Measurements from ENCODE around the gene CDK5RAP2.

The CDK5RAP2 gene

GRCh38 chr9:120388003-120388855 lies 191.7 kb downstream of the CDK5RAP2 start:
- DNase-seq (ENCODE audit: extremely low read depth in 1 of 2, low read depth in 1 of 2) = no peak

DNA sequence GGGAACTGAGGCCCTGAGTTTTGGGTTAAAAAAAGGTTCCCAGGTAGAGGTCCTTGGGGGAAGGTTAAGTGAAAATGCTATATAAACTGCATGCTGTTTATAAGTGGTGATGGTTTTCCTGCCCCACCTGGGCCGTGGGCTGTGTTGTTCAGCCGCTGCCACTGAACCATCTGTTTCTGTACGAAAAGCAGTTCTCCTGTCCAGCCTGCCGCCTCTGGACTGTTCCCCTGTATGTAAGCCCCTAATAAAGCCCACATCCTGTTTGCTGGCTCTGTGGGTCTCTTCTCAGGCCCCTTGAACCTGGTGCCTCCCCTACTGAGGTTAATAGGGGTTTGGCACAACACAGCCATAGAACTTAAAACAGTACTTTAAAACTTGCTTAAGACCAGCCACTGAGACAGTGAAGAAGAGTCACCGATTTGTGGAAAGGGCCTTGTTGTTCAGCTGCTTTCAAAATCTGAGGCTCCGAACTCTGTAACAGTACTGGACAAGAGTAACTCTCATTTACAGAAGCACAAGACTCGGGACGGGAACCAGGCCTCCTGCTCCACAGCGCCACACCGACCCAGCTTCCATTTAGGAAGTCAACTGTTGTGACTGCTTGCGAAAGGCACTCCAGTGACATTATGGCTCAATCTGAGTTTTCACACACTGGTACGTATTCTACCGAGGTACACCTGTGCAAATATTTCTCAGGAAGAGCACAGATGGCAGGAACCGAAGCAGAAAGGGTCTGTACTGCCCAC lies 192.5 kb downstream of the CDK5RAP2 start:
- DNase-seq (ENCODE audit: extremely low read depth in 1 of 2, low read depth in 1 of 2) = no peak

DNA sequence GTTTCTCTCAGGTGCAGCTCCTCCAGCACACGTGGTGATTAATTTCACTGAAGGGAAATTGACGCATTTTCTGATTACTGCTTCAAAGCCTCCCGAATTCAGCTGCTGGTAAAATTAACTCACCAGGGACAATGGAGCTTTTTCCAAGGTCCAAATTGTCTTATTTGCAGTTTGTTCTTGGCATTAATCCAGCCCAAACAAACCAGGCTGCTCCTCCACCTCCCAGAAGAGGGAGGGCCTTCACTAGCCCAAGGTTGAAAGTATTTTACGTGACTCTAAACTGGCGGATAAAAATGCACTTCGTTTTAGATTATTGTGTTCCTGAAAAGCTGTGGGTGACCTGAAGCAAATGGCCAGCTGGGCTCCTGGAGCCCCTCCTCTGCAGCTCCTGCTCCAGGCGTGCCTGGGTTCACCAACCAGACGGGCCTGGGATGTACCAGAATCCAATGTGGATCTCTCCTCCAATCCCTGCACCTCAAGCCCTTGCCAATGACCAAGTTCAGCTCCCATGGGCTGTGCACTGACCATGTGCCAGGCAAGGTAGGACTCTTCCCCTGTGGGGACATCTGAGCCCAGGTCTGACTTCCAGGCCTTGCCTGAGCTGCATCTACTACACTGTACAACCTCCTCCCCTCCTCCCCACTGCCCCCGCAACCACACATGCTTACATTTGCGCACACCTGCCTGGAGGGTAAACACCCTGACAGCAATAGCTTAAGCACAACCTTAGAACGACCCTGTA lies 193.4 kb downstream of the CDK5RAP2 start:
- DNase-seq (ENCODE audit: extremely low read depth in 1 of 2, low read depth in 1 of 2) = no peak

DNA sequence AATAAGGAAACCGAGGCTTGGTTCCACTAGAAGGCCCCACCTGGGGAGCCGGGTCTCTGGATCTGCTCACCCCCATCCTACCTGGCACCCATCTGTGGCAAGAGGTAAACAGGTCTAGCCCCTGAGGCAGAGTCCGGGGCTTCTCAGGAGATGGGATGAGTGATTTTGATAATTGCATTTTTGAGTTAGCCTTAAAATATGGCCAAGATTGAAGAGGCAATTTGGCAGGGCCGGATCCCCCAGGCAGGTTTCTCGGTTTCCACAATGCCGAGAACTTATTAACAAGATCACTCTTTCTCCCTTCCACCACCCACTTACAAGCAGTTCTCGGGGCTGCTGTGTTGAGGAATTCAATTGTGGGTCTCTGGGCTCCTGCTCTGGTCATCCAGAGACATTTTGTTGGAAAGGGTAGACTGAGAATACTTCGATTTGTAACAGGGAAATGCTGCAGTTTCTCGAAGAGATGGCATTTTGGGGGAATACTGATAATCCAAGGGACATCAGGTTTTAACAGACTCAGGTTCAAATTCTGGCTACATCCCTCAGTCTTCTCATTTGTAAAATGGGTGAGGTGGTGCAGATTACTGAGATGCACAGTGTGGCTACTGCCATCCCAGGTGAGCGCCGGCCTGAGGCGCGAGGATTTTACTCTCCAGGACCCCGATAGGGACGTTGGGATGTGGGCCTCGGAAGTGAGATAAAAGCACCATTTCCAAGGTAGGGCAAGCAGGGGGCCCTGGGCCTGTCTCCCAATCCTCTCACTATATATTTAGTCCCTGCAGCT lies 194.2 kb downstream of the CDK5RAP2 start:
- DNase-seq (ENCODE audit: extremely low read depth in 1 of 2, low read depth in 1 of 2) = no peak

- DNase-seq (ENCODE audit: extremely low read depth in 1 of 2, low read depth in 1 of 2) = no peak
These were observed 195.1 kb downstream of the CDK5RAP2 start for GRCh38 chr9:120384925-120385272.

GRCh38 chr9:120383999-120384924 lies 195.7 kb downstream of the CDK5RAP2 start:
- DNase-seq (ENCODE audit: extremely low read depth in 1 of 2, low read depth in 1 of 2) = no peak

GRCh38 chr9:120383611-120383998 lies 196.4 kb downstream of the CDK5RAP2 start:
- no peak for DNase-seq (ENCODE audit: extremely low read depth in 1 of 2, low read depth in 1 of 2)

DNA sequence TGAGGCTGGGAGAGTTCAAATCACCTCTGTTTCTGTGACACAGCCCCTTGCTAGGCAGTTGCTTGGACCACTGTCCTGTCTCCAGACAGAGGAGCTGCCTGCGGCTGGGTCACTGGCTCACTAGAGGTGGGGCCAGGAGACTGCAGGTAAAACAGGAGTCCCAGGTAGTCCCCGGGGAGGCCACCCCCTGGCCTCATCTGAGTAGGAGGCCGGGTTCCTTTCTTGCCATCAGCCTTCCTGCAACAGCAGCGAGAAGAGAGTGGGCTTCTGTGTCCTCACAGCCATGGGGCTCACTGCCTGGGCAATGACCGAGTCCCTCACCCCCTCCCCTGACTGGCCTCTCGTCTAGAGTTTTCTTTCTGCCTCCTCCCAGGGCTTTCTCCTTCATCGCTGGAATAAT lies 197.5 kb downstream of the CDK5RAP2 start:
- no peak for DNase-seq (ENCODE audit: extremely low read depth in 1 of 2, low read depth in 1 of 2)

GRCh38 chr9:120381839-120382238 lies 198.1 kb downstream of the CDK5RAP2 start:
- no peak for DNase-seq (ENCODE audit: extremely low read depth in 1 of 2, low read depth in 1 of 2)

DNA sequence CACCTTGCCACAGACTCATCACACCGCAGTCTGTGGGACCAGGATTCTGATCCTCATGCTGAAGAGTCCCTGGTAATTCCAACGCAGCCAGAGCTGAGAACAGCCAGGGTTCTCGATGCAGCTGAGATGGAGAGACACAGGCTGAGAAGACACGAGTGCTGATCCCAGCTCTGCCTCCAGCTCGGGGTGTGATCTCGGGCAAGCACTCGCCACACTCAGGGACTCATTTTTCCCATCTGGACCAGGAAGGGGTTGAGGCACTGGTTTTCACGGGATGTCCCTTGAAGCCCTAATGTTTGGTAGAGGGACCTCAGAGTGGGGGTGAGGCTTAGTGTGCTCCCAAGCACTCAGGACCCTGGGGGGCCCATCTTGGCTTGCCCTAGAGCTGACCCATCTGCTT lies 200.4 kb downstream of the CDK5RAP2 start:
- no peak for DNase-seq (ENCODE audit: extremely low read depth in 1 of 2, low read depth in 1 of 2)

- DNase-seq (ENCODE audit: extremely low read depth in 1 of 2, low read depth in 1 of 2) = no peak
These were observed 201.3 kb downstream of the CDK5RAP2 start for GRCh38 chr9:120378680-120379079.

- DNase-seq (ENCODE audit: extremely low read depth in 1 of 2, low read depth in 1 of 2) = no peak
These were observed 202.5 kb downstream of the CDK5RAP2 start for GRCh38 chr9:120377268-120378159.

DNA sequence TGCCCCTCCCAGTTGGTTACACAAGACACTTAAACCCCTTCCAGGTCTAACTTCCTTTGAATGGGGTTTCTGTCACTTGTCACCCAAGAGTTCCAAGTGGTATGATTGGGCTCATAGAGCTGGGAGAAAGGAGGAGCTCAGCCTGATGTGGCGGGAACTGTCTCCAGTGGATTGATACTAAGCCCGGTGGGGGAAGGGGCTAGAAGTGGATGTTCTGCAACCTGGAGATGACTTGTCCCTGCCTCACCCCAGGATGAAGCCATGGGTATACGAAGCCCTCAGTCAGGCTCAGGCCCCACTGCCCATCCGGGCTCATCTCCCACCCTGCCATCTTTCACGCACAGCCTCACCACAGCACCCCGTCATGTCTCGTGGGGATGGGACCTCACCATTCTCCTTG lies 203.9 kb downstream of the CDK5RAP2 start:
- no peak for DNase-seq (ENCODE audit: extremely low read depth in 1 of 2, low read depth in 1 of 2)

DNA sequence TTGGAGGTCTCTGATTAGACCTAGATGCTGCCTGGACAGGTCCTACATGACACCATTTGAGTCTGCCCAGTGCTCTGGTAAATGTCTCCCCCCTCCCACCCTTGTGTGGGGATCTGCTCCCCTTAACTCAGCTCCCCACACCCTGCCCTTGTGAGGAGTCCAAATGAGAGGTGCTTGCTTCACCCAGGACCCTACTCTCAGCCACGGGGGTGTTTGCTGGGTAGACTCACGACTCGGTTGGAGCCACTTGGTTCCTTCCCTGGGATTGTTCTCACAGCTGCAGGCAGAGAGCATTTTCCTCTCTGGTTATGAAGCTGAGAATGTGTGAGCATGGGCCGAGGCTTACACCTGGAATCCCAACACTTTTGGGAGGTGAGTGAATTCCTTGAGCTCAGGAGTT lies 204.7 kb downstream of the CDK5RAP2 start:
- no peak for DNase-seq (ENCODE audit: extremely low read depth in 1 of 2, low read depth in 1 of 2)

GRCh38 chr9:120374817-120375216 lies 205.2 kb downstream of the CDK5RAP2 start:
- DNase-seq (ENCODE audit: extremely low read depth in 1 of 2, low read depth in 1 of 2) = no peak

DNA sequence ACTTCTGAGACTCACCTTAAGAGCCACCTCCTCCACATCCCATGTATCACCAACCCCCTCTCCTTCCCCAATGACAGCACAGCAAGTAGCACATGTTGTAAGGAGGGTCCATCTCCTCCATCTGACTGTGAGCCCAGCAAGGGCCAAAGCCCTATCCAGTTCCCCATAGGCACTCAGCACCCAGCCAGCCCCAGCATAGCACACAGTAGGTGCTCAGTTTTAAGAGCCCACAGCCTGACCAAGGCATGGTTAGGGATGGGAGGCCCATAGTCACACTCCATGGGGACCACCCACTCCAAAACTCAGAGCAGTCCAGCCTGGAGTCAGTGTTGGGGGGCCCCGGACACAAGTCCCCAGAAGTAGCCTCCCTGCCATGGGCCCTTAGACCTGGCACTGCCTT lies 205.7 kb downstream of the CDK5RAP2 start:
- DNase-seq (ENCODE audit: extremely low read depth in 1 of 2, low read depth in 1 of 2) = no peak

DNA sequence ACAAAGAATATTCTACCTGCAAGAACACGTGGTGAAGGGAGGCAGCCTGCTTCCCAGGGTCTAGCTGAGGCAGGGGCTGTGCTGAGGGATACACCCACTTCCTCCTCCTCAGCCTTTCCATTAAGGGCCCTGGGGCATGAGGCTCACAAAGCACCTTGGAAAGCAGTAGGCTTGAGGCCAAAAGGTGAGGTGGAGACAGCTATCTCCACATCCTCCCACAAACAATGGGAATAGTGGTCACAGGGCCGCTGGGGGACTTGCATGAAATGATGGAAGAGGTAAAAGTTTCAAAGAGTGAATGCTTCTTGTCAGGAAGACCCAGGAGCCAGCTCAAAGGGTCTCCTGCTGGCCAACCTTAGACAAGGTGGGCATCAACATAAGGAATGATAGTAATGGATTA lies 207.9 kb downstream of the CDK5RAP2 start:
- DNase-seq (ENCODE audit: extremely low read depth in 1 of 2, low read depth in 1 of 2) = no peak

DNA sequence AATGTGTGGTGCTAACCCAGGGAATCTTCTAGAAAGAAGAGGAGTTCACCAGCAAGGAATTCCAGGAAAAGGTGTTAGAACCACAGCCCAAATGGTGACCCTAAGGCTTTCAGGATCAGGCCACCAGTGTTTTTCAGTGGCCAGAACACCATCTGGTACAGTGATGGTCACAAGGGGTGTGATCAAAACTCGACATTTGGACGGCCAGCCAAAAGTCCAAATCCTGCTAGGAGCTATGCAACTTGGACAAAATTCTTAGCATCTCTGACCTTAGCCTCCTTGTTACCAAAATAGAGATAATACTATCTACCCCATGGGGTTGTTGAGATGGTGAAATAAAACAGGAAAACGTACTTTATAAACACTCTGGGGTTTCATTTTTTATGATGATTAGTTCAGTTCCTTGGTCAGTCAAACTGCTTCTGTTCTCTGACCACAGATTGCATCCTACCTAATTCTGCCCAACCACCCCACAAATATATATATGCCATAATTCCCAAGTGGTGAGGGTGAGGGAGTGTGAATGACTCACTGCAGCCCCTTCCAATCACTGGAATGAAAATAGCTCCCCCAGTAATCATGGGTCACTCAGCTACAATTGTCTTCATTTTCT lies 210.3 kb downstream of the CDK5RAP2 start:
- DNase-seq (ENCODE audit: extremely low read depth in 1 of 2, low read depth in 1 of 2) = no peak
